Left renal pelvis (tissue), 4 donors: ENCODE measurements around the gene UCP2. TPM values are rescaled to one million over a fixed set of nuclear protein-coding genes. Genes with fewer than 3 reads are reported as not detected.

ENCODE experiments used
- DNase-seq, 4 donors: peaks; one replicate each; pipeline ENCODE4 v3.0.0-alpha.2; 2013; ENCODE audit warnings: low read depth in 4 of 4, low spot score in 3 of 4
- polyA plus RNA-seq, 4 donors: library from polyadenylated mRNA; unstranded; fragments of 120-200 nt; gene quantifications; one replicate each; pipeline ENCODE4 v1.2.1, GENCODE V29; 2013; ENCODE audit not compliant: insufficient read length in 4 of 4

UCP2 gene
- polyA plus RNA-seq, 4 donors = 48.0 to 79.8 (median 63.6) TPM

- no peak for DNase-seq
These were observed 9.8 kb downstream of the UCP2 start for GRCh38 chr11:73972620-73973449.

GRCh38 chr11:73972187-73972586 is 10.5 kb downstream of the UCP2 start:
- no peak for DNase-seq

GRCh38 chr11:73971175-73971719 is 11.4 kb downstream of the UCP2 start:
- DNase-seq = no peak

- DNase-seq = no peak
These were observed 12.4 kb downstream of the UCP2 start for GRCh38 chr11:73969991-73970800.

GRCh38 chr11:73969091-73969490 is 13.6 kb downstream of the UCP2 start:
- no peak for DNase-seq

- no peak for DNase-seq
These were observed 14.2 kb downstream of the UCP2 start for GRCh38 chr11:73968356-73968966.

- no peak for DNase-seq
These were observed 16.9 kb downstream of the UCP2 start for GRCh38 chr11:73965764-73966121.

- no peak for DNase-seq
These were observed 17.4 kb downstream of the UCP2 start for GRCh38 chr11:73965076-73965763.

GRCh38 chr11:73963861-73964260 is 18.8 kb downstream of the UCP2 start:
- no peak for DNase-seq

GRCh38 chr11:73962101-73962705 is 20.4 kb downstream of the UCP2 start:
- no peak for DNase-seq

- DNase-seq = no peak
These were observed 21.3 kb downstream of the UCP2 start for GRCh38 chr11:73961321-73961720.

- DNase-seq = no peak
These were observed 24.0 kb downstream of the UCP2 start for GRCh38 chr11:73958521-73959141.

GRCh38 chr11:73957654-73958361 is 24.8 kb downstream of the UCP2 start:
- DNase-seq = no peak

- no peak for DNase-seq
These were observed 25.6 kb downstream of the UCP2 start for GRCh38 chr11:73956876-73957653.

- DNase-seq = no peak
These were observed 30.8 kb downstream of the UCP2 start for GRCh38 chr11:73951797-73952196.

- peak in 1 of 4 donors; percentile 24 for DNase-seq
These were observed 31.6 kb downstream of the UCP2 start, which contains the start of gene DNAJB13 for GRCh38 chr11:73950869-73951710. Gene DNAJB13 (plus strand): TSS chr11:73951026. CDS start chr11:73951070, 44 bp downstream.

- DNase-seq = no peak
These were observed 32.7 kb downstream of the UCP2 start for GRCh38 chr11:73949912-73950311.
